Vagina (tissue), 2 donors: ENCODE results near the gene OSBPL8.

Experiments used
- POLR2A ChIP-seq, 2 donors: fragments of 450-650 bp; IDR thresholded peaks; one replicate each; pipeline ENCODE4 v1.6.1; 2017; ENCODE audit warnings: antibody characterized with exemption in 2 of 2, mild to moderate bottlenecking in 2 of 2, moderate library complexity in 2 of 2
- POLR2AphosphoS5 ChIP-seq, 2 donors: sonication (generic); formaldehyde crosslinking; IDR thresholded peaks; one replicate each; pipeline ENCODE4 v1.9.0; 2017; ENCODE audit warnings: antibody characterized with exemption in 2 of 2, mild to moderate bottlenecking in 2 of 2, low read depth in 1 of 2; ENCODE audit not compliant: insufficient read depth in 1 of 2
- TF ChIP-seq, protein P1 (sequence below), 3 experiments: fragments of 450-650 bp in 2 of 3; fragments of 200-600 bp in 1 of 3; sonication (generic) in 1 of 3; IDR thresholded peaks; one replicate each; pipeline ENCODE4 v1.5.1; 2017 to 2019; ENCODE audit warnings: antibody characterized with exemption in 3 of 3, mild to moderate bottlenecking in 2 of 3, moderate library complexity in 2 of 3

DNA sequence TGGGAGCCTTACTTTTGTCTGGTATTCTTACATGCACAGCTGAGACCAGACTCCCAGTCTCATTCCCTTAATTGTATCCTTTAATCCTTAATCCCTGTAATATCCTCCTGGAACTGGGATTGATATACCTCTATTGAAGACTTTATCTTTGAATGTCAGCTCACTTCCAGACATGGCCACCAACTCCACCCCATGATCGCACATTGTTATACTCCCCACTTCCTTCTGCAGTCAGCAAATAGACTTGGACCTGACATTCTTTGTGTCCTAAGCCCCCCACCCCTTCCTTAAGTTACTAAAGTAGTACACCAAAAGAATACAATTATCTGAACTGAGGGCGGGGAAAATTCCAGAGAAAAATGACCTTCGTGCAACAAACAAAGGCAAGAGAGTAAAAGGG lies 8.6 kb upstream of the OSBPL8 start:
- TF ChIP-seq POLR2AphosphoS5 (IDR thresholded peaks at IDR 0.05; ENCODE audit: insufficient read depth in 1 of 2, low read depth in 1 of 2) (no peak), POLR2A (IDR thresholded peaks at IDR 0.05) (no peak)
- TF ChIP-seq, protein P1, sequence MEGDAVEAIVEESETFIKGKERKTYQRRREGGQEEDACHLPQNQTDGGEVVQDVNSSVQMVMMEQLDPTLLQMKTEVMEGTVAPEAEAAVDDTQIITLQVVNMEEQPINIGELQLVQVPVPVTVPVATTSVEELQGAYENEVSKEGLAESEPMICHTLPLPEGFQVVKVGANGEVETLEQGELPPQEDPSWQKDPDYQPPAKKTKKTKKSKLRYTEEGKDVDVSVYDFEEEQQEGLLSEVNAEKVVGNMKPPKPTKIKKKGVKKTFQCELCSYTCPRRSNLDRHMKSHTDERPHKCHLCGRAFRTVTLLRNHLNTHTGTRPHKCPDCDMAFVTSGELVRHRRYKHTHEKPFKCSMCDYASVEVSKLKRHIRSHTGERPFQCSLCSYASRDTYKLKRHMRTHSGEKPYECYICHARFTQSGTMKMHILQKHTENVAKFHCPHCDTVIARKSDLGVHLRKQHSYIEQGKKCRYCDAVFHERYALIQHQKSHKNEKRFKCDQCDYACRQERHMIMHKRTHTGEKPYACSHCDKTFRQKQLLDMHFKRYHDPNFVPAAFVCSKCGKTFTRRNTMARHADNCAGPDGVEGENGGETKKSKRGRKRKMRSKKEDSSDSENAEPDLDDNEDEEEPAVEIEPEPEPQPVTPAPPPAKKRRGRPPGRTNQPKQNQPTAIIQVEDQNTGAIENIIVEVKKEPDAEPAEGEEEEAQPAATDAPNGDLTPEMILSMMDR (IDR thresholded peaks at IDR 0.05), result no peak
